Fibroblast of the aortic adventitia (primary cell): ENCODE data around the gene UBC. TPM values are rescaled to one million over a fixed set of nuclear protein-coding genes. Genes with fewer than 3 reads are reported as not detected.

Experiments
- DNase-seq: peaks from one replicate; pipeline ENCODE4 v3.0.0-alpha.2; 2010; ENCODE audit warnings: low read depth
- H3K4me3 ChIP-seq: 2 replicates; pipeline ENCODE4 v1.5.1; 2011; ENCODE audit warnings: low read depth, mild to moderate bottlenecking, control low read depth, low read length, moderate library complexity
- CTCF ChIP-seq: IDR thresholded peaks from 2 replicates; pipeline ENCODE4 v1.5.1; 2011; ENCODE audit warnings: mild to moderate bottlenecking, low read length, control low read depth, inconsistent platforms; ENCODE audit not compliant: insufficient read depth
- small RNA-seq: library from RNA; depleted of rRNA; stranded (forward); fragments of <200 nt; gene quantifications from one replicate; pipeline ENCODE3, GENCODE V24; 2012
- total RNA-seq: library from RNA; depleted of rRNA; stranded (reverse); fragments of >200 nt; gene quantifications from 2 replicates; pipeline ENCODE4 v1.2.3, GENCODE V29; 2012; ENCODE audit warnings: low replicate concordance

Gene UBC
- total RNA-seq, 1 donor, result 1,400 TPM

- no peak for TF ChIP-seq CTCF
- H3K4me3 ChIP-seq, result peak overlapping the region; percentile 76
- no peak for DNase-seq
Measured at GRCh38 chr12:124861898-124862676, 52.4 kb downstream of the UBC start.

Small RNAs within 50 kb of the gene (small RNA-seq; reads per million reads assigned to genes)
- 1.0 reads per million, percentile 34 among the genes with 10 or more reads in this experiment for gene MIR5188
- not detected for gene RNU6-927P

Other genes starting within 250 kb of the UBC start
- 3.4 and 11.3 TPM in 2 replicates for gene SCARB1, start 50.8 kb downstream of the UBC start, total RNA-seq
- 13.1 TPM in 2 replicates for gene DHX37, start 74.5 kb upstream of the UBC start, total RNA-seq
- gene BRI3BP, start 79.0 kb upstream of the UBC start, total RNA-seq, result 1.6 and 6.1 TPM in 2 replicates
- 12.0 and 25.1 TPM in 2 replicates for gene AACS, start 150.8 kb upstream of the UBC start, total RNA-seq